ENCODE measurements around the gene VWA3B. TPM values are rescaled to one million over a fixed set of nuclear protein-coding genes. Genes with fewer than 3 reads are reported as not detected.

The VWA3B gene
- total RNA-seq, 4 donors from 2014 or later = 0.27 TPM; not detected in 3

DNA sequence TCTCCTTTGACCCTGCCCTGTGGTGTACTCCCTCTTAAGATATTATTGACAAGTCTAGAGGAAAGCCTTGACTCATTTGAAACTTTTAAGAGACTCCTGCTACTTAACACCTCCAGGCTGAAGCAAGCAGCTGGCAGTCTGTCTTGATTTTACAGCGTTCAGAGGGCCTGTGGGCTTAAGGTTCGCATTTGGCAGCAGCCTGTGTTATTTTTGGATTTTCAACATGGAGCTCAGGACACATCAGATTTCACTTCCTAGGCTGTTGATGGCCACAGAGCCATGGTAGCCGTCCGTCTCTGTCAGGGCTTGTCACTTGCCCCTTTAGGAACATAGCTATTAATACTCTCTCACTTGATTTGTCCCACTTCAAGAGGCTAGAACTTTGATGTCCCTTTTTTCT is 73.6 kb downstream of the VWA3B start:
- no peak for DNase-seq
- Histone ChIP-seq H3K9me3 (no peaks in the 10 kb centered on the region), H3K4me3 (no peak overlapping the region), H3K4me1 (no peaks in the 10 kb centered on the region), H3K27ac (no peak overlapping the region), H3K27me3 (no peaks in the 10 kb centered on the region), H3K36me3 (no peaks in the 10 kb centered on the region)
- TF ChIP-seq, protein P1, sequence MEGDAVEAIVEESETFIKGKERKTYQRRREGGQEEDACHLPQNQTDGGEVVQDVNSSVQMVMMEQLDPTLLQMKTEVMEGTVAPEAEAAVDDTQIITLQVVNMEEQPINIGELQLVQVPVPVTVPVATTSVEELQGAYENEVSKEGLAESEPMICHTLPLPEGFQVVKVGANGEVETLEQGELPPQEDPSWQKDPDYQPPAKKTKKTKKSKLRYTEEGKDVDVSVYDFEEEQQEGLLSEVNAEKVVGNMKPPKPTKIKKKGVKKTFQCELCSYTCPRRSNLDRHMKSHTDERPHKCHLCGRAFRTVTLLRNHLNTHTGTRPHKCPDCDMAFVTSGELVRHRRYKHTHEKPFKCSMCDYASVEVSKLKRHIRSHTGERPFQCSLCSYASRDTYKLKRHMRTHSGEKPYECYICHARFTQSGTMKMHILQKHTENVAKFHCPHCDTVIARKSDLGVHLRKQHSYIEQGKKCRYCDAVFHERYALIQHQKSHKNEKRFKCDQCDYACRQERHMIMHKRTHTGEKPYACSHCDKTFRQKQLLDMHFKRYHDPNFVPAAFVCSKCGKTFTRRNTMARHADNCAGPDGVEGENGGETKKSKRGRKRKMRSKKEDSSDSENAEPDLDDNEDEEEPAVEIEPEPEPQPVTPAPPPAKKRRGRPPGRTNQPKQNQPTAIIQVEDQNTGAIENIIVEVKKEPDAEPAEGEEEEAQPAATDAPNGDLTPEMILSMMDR (IDR thresholded peaks at IDR 0.05) = no peak
- no peak for TF ChIP-seq POLR2A (IDR thresholded peaks at IDR 0.05)

DNA sequence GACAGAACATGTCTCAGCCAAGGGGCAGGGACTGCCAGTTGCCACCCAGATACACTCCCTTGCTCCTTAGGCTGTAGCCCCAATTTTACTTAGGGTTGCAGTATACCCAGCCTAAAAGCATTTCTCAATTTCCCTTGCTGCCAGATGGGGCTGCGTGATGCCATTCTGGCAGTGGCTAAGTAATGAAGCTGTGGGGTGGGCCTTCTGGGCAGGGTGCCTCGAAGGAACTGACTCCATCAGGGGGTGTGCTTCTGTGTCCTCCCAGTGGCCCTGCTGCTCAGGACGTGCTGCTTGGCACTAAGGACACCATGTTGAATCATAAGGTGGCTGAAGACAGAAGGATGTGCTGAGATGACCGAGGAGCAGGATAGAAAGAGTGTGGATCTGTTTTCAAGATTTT is 74.2 kb downstream of the VWA3B start:
- Histone ChIP-seq H3K27ac (no peak overlapping the region), H3K9me3 (no peaks in the 10 kb centered on the region), H3K4me3 (no peak overlapping the region), H3K4me1 (no peaks in the 10 kb centered on the region), H3K27me3 (no peaks in the 10 kb centered on the region), H3K36me3 (no peaks in the 10 kb centered on the region)
- TF ChIP-seq POLR2A (IDR thresholded peaks at IDR 0.05) = no peak
- TF ChIP-seq, protein P1 (IDR thresholded peaks at IDR 0.05) = no peak
- no peak for DNase-seq

DNA sequence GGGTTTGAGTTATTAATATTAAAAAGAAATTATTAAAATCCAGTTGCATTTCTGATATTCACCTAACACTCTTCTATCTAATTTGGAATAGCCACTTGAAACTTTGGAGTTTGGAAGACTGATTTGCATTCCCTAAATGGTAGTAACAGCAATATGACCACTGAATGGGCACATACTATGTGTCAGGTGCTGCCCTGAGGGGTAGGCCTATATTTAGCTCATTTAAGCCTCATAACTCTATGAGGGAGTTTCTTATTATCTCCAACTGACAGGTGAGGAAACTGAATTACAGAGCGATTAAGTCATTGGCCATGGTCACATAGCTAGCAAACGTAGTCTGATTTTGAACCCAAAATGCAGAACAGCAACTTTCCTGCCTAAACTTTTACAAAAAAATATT is 77.3 kb downstream of the VWA3B start:
- DNase-seq = no peak
- H3K27ac ChIP-seq = no peak overlapping the region

DNA sequence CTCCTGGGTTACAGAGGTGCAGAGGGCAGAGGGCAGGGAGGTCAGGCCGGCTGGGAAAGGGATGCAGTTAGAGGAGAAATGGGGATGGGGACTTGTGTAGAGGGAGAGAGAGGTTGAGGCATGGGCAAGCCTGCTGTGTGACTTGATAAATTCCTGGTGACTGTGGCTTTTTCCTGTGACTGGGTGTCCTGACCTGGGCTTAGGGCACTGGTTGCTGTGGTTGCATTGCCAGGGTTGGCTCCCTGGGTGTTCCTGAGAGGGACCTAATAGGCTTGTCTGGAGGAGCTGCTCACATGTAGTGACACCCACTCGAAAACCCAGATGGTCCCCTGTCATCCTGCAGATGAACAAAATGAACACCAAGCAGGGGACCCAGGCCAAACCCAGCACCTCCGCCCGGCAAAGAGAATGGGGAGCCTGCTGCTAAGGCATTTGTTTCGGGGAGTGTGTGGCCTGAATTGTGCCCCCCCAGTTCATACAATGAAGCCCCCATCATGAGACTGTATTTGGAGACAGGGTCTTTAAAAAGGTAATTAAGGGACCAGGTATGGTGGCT is 78.6 kb downstream of the VWA3B start:
- TF ChIP-seq, protein P1 (IDR thresholded peaks at IDR 0.05) = no peak
- no peak for TF ChIP-seq POLR2A (IDR thresholded peaks at IDR 0.05)

More for the DNA sequence above, 77.3 kb downstream of the VWA3B start:
- no peak overlapping the region for H3K4me3 ChIP-seq
- no peaks in the 10 kb centered on the region for H3K4me1 ChIP-seq
- no peak for TF ChIP-seq POLR2A (IDR thresholded peaks at IDR 0.05)
- TF ChIP-seq, protein P1 (IDR thresholded peaks at IDR 0.05) = no peak
- H3K9me3 ChIP-seq = no peaks in the 10 kb centered on the region
- no peaks in the 10 kb centered on the region for H3K27me3 ChIP-seq
- H3K36me3 ChIP-seq = no peaks in the 10 kb centered on the region

DNA sequence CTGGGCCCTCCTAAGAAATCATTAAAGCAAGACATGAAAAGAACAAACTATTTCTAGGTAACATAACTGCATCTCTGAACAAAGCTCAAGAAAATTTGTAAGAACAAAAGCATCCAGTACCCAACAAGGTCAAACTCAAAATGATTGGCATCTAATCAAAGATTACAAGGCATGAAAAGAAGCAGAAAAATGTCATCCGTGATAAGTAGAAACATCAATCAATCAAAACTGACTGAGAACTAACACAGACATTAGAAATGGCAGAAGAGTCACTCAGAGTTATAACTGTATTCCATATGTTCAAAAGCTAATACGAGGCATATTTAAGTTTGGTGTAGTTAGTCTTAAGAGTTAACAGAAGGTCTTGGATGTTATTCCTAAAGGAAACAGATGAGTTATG is 80.9 kb downstream of the VWA3B start:
- no peak overlapping the region for H3K27ac ChIP-seq
- TF ChIP-seq, protein P1 (IDR thresholded peaks at IDR 0.05) = no peak
- TF ChIP-seq POLR2A (IDR thresholded peaks at IDR 0.05) = no peak
- H3K27me3 ChIP-seq = no peaks in the 10 kb centered on the region
- no peak overlapping the region for H3K4me3 ChIP-seq
- H3K9me3 ChIP-seq = no peaks in the 10 kb centered on the region
- H3K4me1 ChIP-seq = no peaks in the 10 kb centered on the region
- H3K36me3 ChIP-seq = no peaks in the 10 kb centered on the region
- DNase-seq = no peak

More for the DNA sequence above, 78.6 kb downstream of the VWA3B start:
- Histone ChIP-seq H3K9me3 (no peaks in the 10 kb centered on the region), H3K4me3 (no peak overlapping the region), H3K4me1 (no peaks in the 10 kb centered on the region), H3K27ac (no peak overlapping the region), H3K36me3 (no peaks in the 10 kb centered on the region), H3K27me3 (no peaks in the 10 kb centered on the region)
- no peak for DNase-seq

DNA sequence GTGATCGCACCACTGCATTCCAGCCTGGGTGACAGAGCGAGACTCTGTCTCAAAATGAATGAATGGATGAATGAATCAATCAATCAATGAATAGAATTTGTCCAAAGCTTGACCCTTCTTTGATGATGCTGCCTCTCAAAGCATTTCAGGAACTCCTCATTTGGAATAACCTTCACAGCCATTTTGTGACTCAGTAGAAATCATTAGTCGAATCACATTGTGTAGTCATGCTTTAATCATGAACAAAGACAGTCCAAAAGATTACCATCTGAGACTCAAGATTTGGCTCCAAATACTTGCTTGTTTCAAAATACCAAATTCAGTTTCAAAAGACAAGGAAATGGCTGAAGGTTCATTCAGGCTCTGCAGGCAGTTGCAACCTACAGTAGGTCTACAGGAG is 83.1 kb downstream of the VWA3B start:
- Histone ChIP-seq H3K4me3 (no peak overlapping the region), H3K36me3 (no peaks in the 10 kb centered on the region), H3K27me3 (no peaks in the 10 kb centered on the region), H3K9me3 (no peaks in the 10 kb centered on the region), H3K4me1 (no peaks in the 10 kb centered on the region), H3K27ac (no peak overlapping the region)
- TF ChIP-seq, protein P1 (IDR thresholded peaks at IDR 0.05) = no peak
- no peak for TF ChIP-seq POLR2A (IDR thresholded peaks at IDR 0.05)
- no peak for DNase-seq
